Measurements from ENCODE around the gene HOXA5.

DNA sequence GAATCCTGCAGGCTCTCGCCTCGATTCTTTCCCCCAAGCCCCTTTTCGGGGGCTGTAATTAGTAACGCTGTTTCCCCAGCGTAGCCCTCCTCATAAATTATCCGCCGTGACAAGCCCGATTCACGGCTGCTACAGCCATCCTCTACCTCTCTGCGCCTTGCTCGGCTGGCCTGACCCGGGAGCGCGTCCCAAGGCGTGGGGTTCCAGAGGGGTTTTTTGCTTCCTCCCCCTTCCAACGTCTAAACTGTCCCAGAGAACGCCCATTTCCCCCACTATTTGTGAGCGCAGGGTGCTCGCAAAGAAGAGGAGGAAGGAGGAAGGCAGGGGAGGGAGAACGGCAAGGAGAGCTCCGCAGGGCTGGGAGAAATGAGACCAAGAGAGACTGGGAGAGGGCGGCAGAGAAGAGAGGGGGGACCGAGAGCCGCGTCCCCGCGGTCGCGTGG, 880 bp downstream of the HOXA5 start:
- TF ChIP-seq MYC (IDR thresholded peaks at IDR 0.05; ENCODE audit: insufficient read depth, insufficient read length, insufficient replicate concordance, low read length, severe bottlenecking) (no peak), POLR2AphosphoS5 (IDR thresholded peaks at IDR 0.05; ENCODE audit: low read length) (no peak), POLR2A (IDR thresholded peaks at IDR 0.05; ENCODE audit: low read depth, low read length) (no peak), ZNF274 (IDR thresholded peaks at IDR 0.05; ENCODE audit: insufficient read depth, insufficient read length) (no peak), NR2C2 (IDR thresholded peaks at IDR 0.05; ENCODE audit: borderline replicate concordance, control insufficient read depth, insufficient read length, low read depth) (no peak)
- TF ChIP-seq, protein P1, sequence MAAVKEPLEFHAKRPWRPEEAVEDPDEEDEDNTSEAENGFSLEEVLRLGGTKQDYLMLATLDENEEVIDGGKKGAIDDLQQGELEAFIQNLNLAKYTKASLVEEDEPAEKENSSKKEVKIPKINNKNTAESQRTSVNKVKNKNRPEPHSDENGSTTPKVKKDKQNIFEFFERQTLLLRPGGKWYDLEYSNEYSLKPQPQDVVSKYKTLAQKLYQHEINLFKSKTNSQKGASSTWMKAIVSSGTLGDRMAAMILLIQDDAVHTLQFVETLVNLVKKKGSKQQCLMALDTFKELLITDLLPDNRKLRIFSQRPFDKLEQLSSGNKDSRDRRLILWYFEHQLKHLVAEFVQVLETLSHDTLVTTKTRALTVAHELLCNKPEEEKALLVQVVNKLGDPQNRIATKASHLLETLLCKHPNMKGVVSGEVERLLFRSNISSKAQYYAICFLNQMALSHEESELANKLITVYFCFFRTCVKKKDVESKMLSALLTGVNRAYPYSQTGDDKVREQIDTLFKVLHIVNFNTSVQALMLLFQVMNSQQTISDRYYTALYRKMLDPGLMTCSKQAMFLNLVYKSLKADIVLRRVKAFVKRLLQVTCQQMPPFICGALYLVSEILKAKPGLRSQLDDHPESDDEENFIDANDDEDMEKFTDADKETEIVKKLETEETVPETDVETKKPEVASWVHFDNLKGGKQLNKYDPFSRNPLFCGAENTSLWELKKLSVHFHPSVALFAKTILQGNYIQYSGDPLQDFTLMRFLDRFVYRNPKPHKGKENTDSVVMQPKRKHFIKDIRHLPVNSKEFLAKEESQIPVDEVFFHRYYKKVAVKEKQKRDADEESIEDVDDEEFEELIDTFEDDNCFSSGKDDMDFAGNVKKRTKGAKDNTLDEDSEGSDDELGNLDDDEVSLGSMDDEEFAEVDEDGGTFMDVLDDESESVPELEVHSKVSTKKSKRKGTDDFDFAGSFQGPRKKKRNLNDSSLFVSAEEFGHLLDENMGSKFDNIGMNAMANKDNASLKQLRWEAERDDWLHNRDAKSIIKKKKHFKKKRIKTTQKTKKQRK (IDR thresholded peaks at IDR 0.05; ENCODE audit: low read depth, low read length): no peak
- TF ChIP-seq, protein P2, sequence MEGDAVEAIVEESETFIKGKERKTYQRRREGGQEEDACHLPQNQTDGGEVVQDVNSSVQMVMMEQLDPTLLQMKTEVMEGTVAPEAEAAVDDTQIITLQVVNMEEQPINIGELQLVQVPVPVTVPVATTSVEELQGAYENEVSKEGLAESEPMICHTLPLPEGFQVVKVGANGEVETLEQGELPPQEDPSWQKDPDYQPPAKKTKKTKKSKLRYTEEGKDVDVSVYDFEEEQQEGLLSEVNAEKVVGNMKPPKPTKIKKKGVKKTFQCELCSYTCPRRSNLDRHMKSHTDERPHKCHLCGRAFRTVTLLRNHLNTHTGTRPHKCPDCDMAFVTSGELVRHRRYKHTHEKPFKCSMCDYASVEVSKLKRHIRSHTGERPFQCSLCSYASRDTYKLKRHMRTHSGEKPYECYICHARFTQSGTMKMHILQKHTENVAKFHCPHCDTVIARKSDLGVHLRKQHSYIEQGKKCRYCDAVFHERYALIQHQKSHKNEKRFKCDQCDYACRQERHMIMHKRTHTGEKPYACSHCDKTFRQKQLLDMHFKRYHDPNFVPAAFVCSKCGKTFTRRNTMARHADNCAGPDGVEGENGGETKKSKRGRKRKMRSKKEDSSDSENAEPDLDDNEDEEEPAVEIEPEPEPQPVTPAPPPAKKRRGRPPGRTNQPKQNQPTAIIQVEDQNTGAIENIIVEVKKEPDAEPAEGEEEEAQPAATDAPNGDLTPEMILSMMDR (IDR thresholded peaks at IDR 0.05 in 2 of 3, conservative IDR thresholded peaks at IDR 0.05 in 1 of 3; ENCODE audit: control insufficient read depth in 2 of 3, extremely low read depth in 1 of 3, insufficient read depth in 1 of 3, low read depth in 3 of 3, low read length in 3 of 3): no peak
